Upper lobe of right lung (tissue), 1 donor: ENCODE measurements around the gene PEX6. TPM values are rescaled to one million over a fixed set of nuclear protein-coding genes. Genes with fewer than 3 reads are reported as not detected.

Experiments
- ATAC-seq: fragments of 200-7000 bp; cut with Tn5 transposase; one replicate; pipeline ENCODE4 v1.9.1; 2020; ENCODE audit warnings: mild to moderate bottlenecking, moderate library complexity
- DNase-seq: peaks from one replicate; pipeline ENCODE4 v3.0.0-alpha.2; 2020
- H3K27ac ChIP-seq: fragments of 200-600 bp; one replicate; pipeline ENCODE4 v1.8.0; 2022
- H3K27me3 ChIP-seq: fragments of 200-600 bp; one replicate; pipeline ENCODE4 v1.8.0; 2022; ENCODE audit warnings: mild to moderate bottlenecking
- H3K36me3 ChIP-seq: fragments of 200-600 bp; one replicate; pipeline ENCODE4 v1.8.0; 2022
- H3K4me1 ChIP-seq: fragments of 200-600 bp; one replicate; pipeline ENCODE4 v1.8.0; 2022
- H3K4me3 ChIP-seq: fragments of 200-600 bp; one replicate; pipeline ENCODE4 v1.8.0; 2022; ENCODE audit warnings: mild to moderate bottlenecking
- H3K9me3 ChIP-seq: fragments of 200-600 bp; one replicate; pipeline ENCODE4 v1.8.0; 2022
- CTCF ChIP-seq: fragments of 200-600 bp; IDR thresholded peaks from one replicate; pipeline ENCODE4 v1.8.0; 2022; ENCODE audit warnings: antibody characterized with exemption
- intact Hi-C: fragments of 100-400 bp; cut with DNase I; formaldehyde crosslinking; loops from one replicate; pipeline ENCODE4 v1.11.0; 2022
- total RNA-seq: library from RNA; stranded (reverse); fragmentation: NEBNext Ultra II Directional; extraction: Animal tissue kit (Norgen Biotek cat#: 25700); gene quantifications from one replicate; pipeline ENCODE4 v1.2.1, GENCODE V29; 2021
- donor health status: DM: no; HTN: yes; CAD: no; lungs with severe emphysema.

Gene PEX6
- total RNA-seq, 1 donor from 2014 or later = 30.4 TPM

DNA sequence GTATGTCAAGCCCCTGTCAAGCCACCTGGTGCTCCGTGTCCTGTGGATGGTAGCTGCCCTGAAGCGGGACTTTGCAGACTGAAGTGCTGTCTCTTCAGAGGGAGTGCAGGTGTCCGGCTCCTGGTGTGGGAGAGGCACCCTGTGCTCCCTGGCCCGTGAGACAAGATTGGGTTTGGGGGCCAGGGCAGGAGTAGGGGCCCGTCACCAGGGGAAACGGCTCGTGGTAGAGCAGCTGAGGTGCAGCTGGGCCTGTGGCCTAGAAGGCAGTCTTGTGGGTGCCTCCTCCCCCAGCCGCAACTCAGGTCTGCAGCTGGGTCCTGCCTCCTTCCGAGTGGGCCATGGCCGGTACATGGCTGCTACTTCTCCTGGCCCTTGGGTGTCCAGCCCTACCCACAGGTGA, 63.2 kb downstream of the PEX6 start, which contains the start of gene PTCRA:
Gene PTCRA, plus strand, starts transcription at position 322 of the 400 bp plus-strand sequence. Its CDS starts 17 bp downstream, at position 339.
- Histone ChIP-seq H3K36me3 (no peaks in the 10 kb centered on the region), H3K27ac (no peak within 1 kb of the TSS), H3K27me3 (no peaks in the 10 kb centered on the region), H3K9me3 (no peaks in the 10 kb centered on the region), H3K4me1 (no peaks in the 10 kb centered on the region), H3K4me3 (no peak within 1 kb of the TSS)
- intact Hi-C loops = no loop called here
- no peak for ATAC-seq
- DNase-seq = no peak
- TF ChIP-seq CTCF = no peak

DNA sequence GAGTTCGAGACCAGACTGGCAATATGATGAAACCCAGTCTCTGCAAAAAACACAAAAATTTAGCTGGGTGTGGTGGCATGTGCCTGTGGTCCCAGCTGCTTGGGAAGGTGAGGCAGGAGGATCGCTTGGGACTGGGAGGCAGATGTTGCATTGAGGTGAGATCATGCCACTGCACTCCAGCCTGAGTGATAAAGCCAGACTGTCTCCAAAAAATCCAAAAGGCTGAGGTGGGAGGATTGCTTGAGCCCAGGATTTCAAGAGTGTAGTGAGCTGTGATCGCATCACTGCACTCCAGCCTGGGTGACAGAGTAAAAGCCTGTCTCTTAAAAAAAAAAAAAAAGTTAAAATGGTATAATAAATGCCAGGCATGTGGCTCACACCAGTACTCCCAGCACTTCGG, 64.4 kb downstream of the PEX6 start:
- DNase-seq (no peak), ATAC-seq (no peak)
- H3K27me3 ChIP-seq = no peaks in the 10 kb centered on the region
- no peaks in the 10 kb centered on the region for H3K9me3 ChIP-seq
- intact Hi-C loops = no loop called here
- no peak overlapping the region for H3K4me3 ChIP-seq
- no peak overlapping the region for H3K27ac ChIP-seq
- H3K36me3 ChIP-seq = no peaks in the 10 kb centered on the region
- no peaks in the 10 kb centered on the region for H3K4me1 ChIP-seq
- TF ChIP-seq CTCF = no peak

Other genes with a start within 250 kb of the PEX6 start
- gene TBCC, start 233.1 kb downstream of the PEX6 start, total RNA-seq = 17.8 TPM
- gene BICRAL, start 197.1 kb downstream of the PEX6 start, total RNA-seq = 21.0 TPM
- gene RPL7L1, start 99.6 kb downstream of the PEX6 start, total RNA-seq = 64.9 TPM
- gene PTCRA, start 63.1 kb downstream of the PEX6 start, total RNA-seq = 5.0 TPM
- gene CNPY3, start 49.7 kb downstream of the PEX6 start, total RNA-seq = 63.7 TPM
- 1.4 TPM for gene GNMT, start 18.4 kb downstream of the PEX6 start, total RNA-seq
- gene PPP2R5D, start 5.4 kb upstream of the PEX6 start, total RNA-seq = 24.1 TPM
- 45.5 TPM for gene MEA1, start 34.8 kb upstream of the PEX6 start, total RNA-seq
- 58.8 TPM for gene KLHDC3, start 35.1 kb upstream of the PEX6 start, total RNA-seq
- gene RRP36, start 42.4 kb upstream of the PEX6 start, total RNA-seq = 39.4 TPM
- gene CUL7, start 74.7 kb upstream of the PEX6 start, total RNA-seq = 20.1 TPM
- gene MRPL2, start 80.3 kb upstream of the PEX6 start, total RNA-seq = 42.4 TPM
- 32.0 TPM for gene KLC4, start 80.5 kb upstream of the PEX6 start, total RNA-seq
- 97.1 TPM for gene PTK7, start 97.1 kb upstream of the PEX6 start, total RNA-seq
- gene SRF, start 192.1 kb upstream of the PEX6 start, total RNA-seq = 33.6 TPM
- 37.4 TPM for gene CUL9, start 203.0 kb upstream of the PEX6 start, total RNA-seq